Adrenal gland (tissue), 12 donors: ENCODE data around the gene AQP2. TPM values are rescaled to one million over a fixed set of nuclear protein-coding genes. Genes with fewer than 3 reads are reported as not detected.

Experiments
- DNase-seq, 7 donors: peaks; one replicate each; pipeline ENCODE4 v3.0.0-alpha.2; 2019 to 2020
- H3K27ac ChIP-seq, 5 donors: fragments of 200-600 bp; sonication (generic) in 4 of 5; 1 replicate in 3 of 5; 2 replicates in 2 of 5; pipeline versions ENCODE4 v1.5.1 to v1.8.0; 2016 to 2020; ENCODE audit warnings: mild to moderate bottlenecking in 1 of 5
- H3K27me3 ChIP-seq: fragments of 200-600 bp; 2 replicates; pipeline ENCODE4 v1.8.0; 2021
- H3K36me3 ChIP-seq, 2 donors: fragments of 200-600 bp; replicated peaks in 1 of 2; 1 replicate in 1 of 2; 2 replicates in 1 of 2; pipeline versions ENCODE4 v1.5.1 to v1.8.0; 2018 to 2022
- H3K4me1 ChIP-seq, 2 donors: fragments of 200-600 bp; replicated peaks in 1 of 2; 1 replicate in 1 of 2; 2 replicates in 1 of 2; pipeline versions ENCODE4 v1.5.1 to v1.8.0; 2018 to 2021
- H3K4me3 ChIP-seq, 4 donors: fragments of 200-600 bp; sonication (generic) in 3 of 4; one replicate each; pipeline ENCODE4 v1.5.1; 2016 to 2018
- H3K9me3 ChIP-seq, 3 donors: fragments of 200-600 bp; sonication (generic) in 1 of 3; replicated peaks in 1 of 3; 1 replicate in 2 of 3; 2 replicates in 1 of 3; pipeline versions ENCODE4 v1.5.1 to v1.8.0; 2016 to 2021
- POLR2A ChIP-seq, 2 donors: fragments of 450-650 bp; IDR thresholded peaks; one replicate each; pipeline ENCODE4 v1.6.1; 2017; ENCODE audit warnings: antibody characterized with exemption in 2 of 2, mild to moderate bottlenecking in 2 of 2, moderate library complexity in 1 of 2
- WGBS, 4 donors: extraction: QIAGEN DNeasy Blood & Tissue Kit in 2 of 4; methylation state at CpG; one replicate each; pipeline versions ENCODE4 v1.1.5 to v1.1.7; 2013 to 2017; 5-methylcytosine and 5-hydroxymethylcytosine counted together
- intact Hi-C, 2 donors: fragments of 100-400 bp; cut with DNase I; formaldehyde crosslinking; loops; one replicate each; pipeline versions ENCODE4 v1.14.1 to v1.15.0; 2022 to 2023
- polyA plus RNA-seq, 3 donors: library from polyadenylated mRNA; stranded (reverse); fragments of 200-250 nt in 2 of 3; fragments of 350-450 nt in 1 of 3; fragmentation: Illumina TruSeq in 1 of 3; extraction: RNeasy Lipid Tissue Mini Kit (QIAGEN cat#74804) in 1 of 3; gene quantifications; one replicate each; pipeline ENCODE4 v1.2.3, GENCODE V29; 2013 to 2014
- total RNA-seq, 9 donors: library from RNA; depleted of rRNA in 4 of 9; stranded (reverse); fragments of >200 nt in 4 of 9; fragments of 120-200 nt in 1 of 9; fragmentation: NEBNext Ultra II Directional in 1 of 9; extraction: Animal tissue kit (Norgen Biotek cat#: 25700) in 1 of 9; gene quantifications; one replicate each; pipeline versions ENCODE4 v1.1.0 to v1.2.4, GENCODE V29; 2013 to 2023
- TF ChIP-seq, protein P1 (sequence below), 6 experiments: fragments of 450-650 bp in 4 of 6; fragments of 200-600 bp in 2 of 6; sonication (generic) in 1 of 6; IDR thresholded peaks; 1 replicate in 5 of 6; 2 replicates in 1 of 6; pipeline versions ENCODE4 v1.5.1 to v1.8.0; 2016 to 2021; ENCODE audit warnings: antibody characterized with exemption in 6 of 6, mild to moderate bottlenecking in 2 of 6, moderate library complexity in 1 of 6
- donor health status: healthy with polysubstance abuse.
- donor health status: Bipolar disorder and iron deficiency.
- donor health status: DM: yes; HTN: yes; CAD: no.
- donor health status: DM: no; HTN: no; CAD: no.
- donor health status: DM: no; HTN: no; CAD: no.
- donor health status: DM: yes; HTN: yes; CAD: no.

AQP2 gene
- total and polyA plus RNA-seq, 12 donors = 0.10 to 81.0 (median 2.4) TPM; not detected in 1

DNA sequence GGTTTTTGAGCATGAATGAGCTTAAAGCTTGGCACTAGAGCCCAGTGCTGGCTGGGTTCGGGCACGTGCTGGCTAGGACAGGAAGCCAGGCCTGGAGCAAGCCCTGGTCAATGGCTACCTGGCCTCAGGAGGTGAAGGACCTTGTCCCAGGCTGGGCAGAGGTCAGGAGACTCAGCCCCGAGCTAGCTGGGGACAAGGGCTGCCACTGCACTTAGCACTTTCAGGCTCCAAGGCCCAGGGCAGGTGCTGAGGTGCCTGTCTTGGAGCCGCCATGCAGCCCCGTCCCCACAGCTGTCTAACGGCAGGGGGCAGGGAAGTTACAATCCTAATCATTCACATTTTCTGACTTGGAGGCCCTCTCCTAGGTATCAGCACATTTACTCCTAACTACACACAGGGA is 17.9 kb downstream of the AQP2 start:
- 73 to 92% (median 82%) methylated on average over 4 to 6 of the region's 6 CpGs for WGBS, 4 donors

DNA sequence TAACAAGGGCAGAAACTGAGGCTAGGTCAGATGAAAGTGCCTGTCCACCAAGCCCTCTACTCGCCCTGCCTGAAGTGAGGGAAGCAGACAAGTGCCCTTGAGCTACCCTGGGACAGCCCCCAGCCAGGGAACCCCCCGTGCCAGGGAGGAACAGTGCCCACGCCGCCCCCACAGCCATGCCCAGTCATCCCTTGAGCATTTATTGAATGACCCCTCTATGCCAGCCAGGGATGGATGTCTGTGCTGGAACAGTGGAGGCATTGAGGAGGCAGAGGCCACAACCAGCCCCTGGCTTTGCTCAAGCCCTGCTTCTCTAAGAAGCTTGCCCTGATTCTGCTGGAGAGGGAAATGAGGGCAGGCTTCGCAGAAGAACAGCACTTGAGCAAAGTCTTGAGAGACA is 18.5 kb downstream of the AQP2 start:
- TF ChIP-seq POLR2A (IDR thresholded peaks at IDR 0.05) = no peak
- TF ChIP-seq, protein P1, sequence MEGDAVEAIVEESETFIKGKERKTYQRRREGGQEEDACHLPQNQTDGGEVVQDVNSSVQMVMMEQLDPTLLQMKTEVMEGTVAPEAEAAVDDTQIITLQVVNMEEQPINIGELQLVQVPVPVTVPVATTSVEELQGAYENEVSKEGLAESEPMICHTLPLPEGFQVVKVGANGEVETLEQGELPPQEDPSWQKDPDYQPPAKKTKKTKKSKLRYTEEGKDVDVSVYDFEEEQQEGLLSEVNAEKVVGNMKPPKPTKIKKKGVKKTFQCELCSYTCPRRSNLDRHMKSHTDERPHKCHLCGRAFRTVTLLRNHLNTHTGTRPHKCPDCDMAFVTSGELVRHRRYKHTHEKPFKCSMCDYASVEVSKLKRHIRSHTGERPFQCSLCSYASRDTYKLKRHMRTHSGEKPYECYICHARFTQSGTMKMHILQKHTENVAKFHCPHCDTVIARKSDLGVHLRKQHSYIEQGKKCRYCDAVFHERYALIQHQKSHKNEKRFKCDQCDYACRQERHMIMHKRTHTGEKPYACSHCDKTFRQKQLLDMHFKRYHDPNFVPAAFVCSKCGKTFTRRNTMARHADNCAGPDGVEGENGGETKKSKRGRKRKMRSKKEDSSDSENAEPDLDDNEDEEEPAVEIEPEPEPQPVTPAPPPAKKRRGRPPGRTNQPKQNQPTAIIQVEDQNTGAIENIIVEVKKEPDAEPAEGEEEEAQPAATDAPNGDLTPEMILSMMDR (IDR thresholded peaks at IDR 0.05) = no peak
- no peaks in the 10 kb centered on the region for H3K9me3 ChIP-seq
- 82 to 100% (median 82%) methylated on average over 3 to 5 of the region's 5 CpGs for WGBS, 4 donors
- intact Hi-C loops = loop anchor here (5.0 to 10.0 kb wide), 3 partner anchors 88 to 104 kb away; partner anchors contain the start of gene ASIC1 (in 1 of the 2)
- H3K36me3 ChIP-seq = no peaks in the 10 kb centered on the region
- peaks cover 3% of the 10 kb centered on the region for H3K27me3 ChIP-seq
- no peak for DNase-seq
- no peak overlapping the region for H3K4me3 ChIP-seq
- peaks cover 5 to 9% of the 10 kb centered on the region in 2 donors for H3K4me1 ChIP-seq
- H3K27ac ChIP-seq = no peak overlapping the region

More for the DNA sequence above, 17.9 kb downstream of the AQP2 start:
- intact Hi-C loops = loop anchor here (5.0 to 10.0 kb wide), 3 partner anchors 89 to 104 kb away; partner anchors contain the start of gene ASIC1 (in 1 of the 2)
- no peak overlapping the region for H3K4me3 ChIP-seq
- no peak overlapping the region for H3K27ac ChIP-seq
- no peak for TF ChIP-seq POLR2A (IDR thresholded peaks at IDR 0.05)
- TF ChIP-seq, protein P1 (IDR thresholded peaks at IDR 0.05) = no peak
- no peaks in the 10 kb centered on the region for H3K36me3 ChIP-seq
- DNase-seq = no peak
- peaks cover 5 to 9% of the 10 kb centered on the region in 2 donors for H3K4me1 ChIP-seq
- no peaks in the 10 kb centered on the region for H3K9me3 ChIP-seq
- H3K27me3 ChIP-seq = peaks cover 3% of the 10 kb centered on the region

DNA sequence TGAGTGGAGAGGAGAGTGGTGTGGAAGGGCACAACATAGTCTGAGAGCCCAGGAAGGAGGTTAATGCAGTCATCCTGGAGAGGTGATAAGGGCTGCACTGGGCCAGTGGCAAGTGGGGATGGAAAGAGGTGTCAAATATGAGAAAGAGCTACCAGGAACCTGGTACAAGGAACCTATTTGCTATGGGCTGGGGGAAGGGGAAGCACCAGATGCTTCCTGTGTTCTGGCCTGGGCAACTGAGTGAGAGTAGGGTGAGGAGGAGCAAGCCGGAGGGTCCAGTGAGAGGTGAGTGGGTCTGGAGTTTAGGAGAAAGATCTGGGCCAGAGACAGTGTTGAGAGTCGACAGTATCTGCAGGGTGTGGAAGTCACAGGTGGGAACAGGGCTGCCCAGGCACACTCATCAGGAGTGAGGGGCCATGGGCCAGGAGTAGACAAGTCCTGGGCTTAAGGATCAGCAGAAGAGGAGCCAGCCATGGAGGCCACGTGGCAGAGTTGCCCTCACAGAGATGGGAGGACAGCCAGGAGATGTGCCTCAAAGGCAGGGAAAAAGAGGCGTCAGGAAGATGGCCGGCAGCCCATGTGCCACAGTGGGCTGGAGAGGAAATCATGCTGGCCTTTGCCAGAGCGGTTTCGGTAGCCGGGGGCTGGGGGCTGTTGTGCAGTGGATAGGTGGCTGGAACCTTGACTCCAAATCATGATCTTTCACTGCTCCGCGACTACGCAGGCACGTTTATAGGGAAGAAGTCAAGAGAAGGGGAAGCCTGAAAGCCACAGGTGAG is 19.3 kb downstream of the AQP2 start:
- Histone ChIP-seq H3K27me3 (peaks cover 3% of the 10 kb centered on the region), H3K4me3 (no peak overlapping the region), H3K27ac (no peak overlapping the region), H3K4me1 (peaks cover 5 to 9% of the 10 kb centered on the region in 2 donors), H3K36me3 (no peaks in the 10 kb centered on the region), H3K9me3 (no peaks in the 10 kb centered on the region)
- intact Hi-C loops = loop anchor here (5.0 to 10.0 kb wide), 4 partner anchors 87 to 105 kb away; partner anchors contain the start of gene ASIC1 (in 1 of the 2)
- no peak for DNase-seq
- 77 to 84% (median 82%) methylated on average over 12 of the region's 12 CpGs for WGBS, 4 donors
- TF ChIP-seq POLR2A (IDR thresholded peaks at IDR 0.05) = no peak
- TF ChIP-seq, protein P1 (IDR thresholded peaks at IDR 0.05) = no peak

DNA sequence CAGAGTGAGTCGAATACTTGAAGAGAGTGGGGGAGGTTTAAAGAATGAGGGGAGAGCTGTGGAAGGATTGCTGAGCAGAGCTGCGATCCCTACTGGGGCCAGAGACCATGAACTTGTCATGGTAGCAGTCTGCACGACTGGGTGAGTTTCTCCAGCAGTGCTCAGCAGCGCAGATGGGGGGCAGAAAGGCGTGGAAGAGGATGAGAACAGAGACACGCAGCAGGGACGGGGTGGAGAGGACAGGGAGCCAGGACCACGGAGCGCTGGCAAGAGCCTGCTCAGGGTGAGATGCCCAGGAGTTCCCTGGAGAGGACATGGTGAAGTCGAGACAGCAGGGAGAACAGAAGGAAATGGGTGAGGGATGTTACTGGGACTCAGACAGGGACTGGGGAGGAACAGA is 20.1 kb downstream of the AQP2 start:
- Histone ChIP-seq H3K4me1 (peaks cover 5 to 9% of the 10 kb centered on the region in 2 donors), H3K27ac (no peak overlapping the region), H3K4me3 (no peak overlapping the region), H3K27me3 (peaks cover 3% of the 10 kb centered on the region), H3K36me3 (no peaks in the 10 kb centered on the region), H3K9me3 (no peaks in the 10 kb centered on the region)
- intact Hi-C loops = loop anchor here in 1 of 2 donors (5.0 kb wide), 1 partner anchor 92 kb away; no protein-coding TSS in a partner anchor
- DNase-seq = no peak
- TF ChIP-seq, protein P1 (IDR thresholded peaks at IDR 0.05) = no peak
- no peak for TF ChIP-seq POLR2A (IDR thresholded peaks at IDR 0.05)
- 65 to 83% (median 72%) methylated on average over 10 of the region's 10 CpGs for WGBS, 4 donors
